WTC11 (cell line): ENCODE results near the gene MEX3D.

Experiments
- ATF6 ChIP-seq: sonication (generic); formaldehyde crosslinking; IDR thresholded peaks from 2 replicates; pipeline ENCODE4 v1.8.1; 2023; ENCODE audit warnings: mild to moderate bottlenecking, missing genetic modification reagents
- FOXJ3 ChIP-seq: sonication (generic); formaldehyde crosslinking; IDR thresholded peaks from 2 replicates; pipeline ENCODE4 v1.9.0; 2021; ENCODE audit warnings: missing genetic modification reagents, mild to moderate bottlenecking, borderline replicate concordance
- IRF2 ChIP-seq: sonication (generic); formaldehyde crosslinking; IDR thresholded peaks from 2 replicates; pipeline ENCODE4 v1.8.0; 2022; ENCODE audit warnings: low read depth, missing genetic modification reagents, borderline replicate concordance
- MAX ChIP-seq: sonication (generic); formaldehyde crosslinking; IDR thresholded peaks from 2 replicates; pipeline ENCODE4 v1.8.0; 2022; ENCODE audit warnings: mild to moderate bottlenecking, missing genetic modification reagents
- MYBL2 ChIP-seq: sonication (generic); formaldehyde crosslinking; IDR thresholded peaks from 2 replicates; pipeline ENCODE4 v1.8.1; 2023; ENCODE audit warnings: mild to moderate bottlenecking, moderate library complexity, missing genetic modification reagents
- SP1 ChIP-seq: sonication (generic); formaldehyde crosslinking; conservative IDR thresholded peaks from 2 replicates; pipeline ENCODE4 v1.8.1; 2022; ENCODE audit warnings: missing genetic modification reagents
- TP53 ChIP-seq: sonication (generic); formaldehyde crosslinking; IDR thresholded peaks from 2 replicates; pipeline ENCODE4 v1.8.1; 2023; ENCODE audit warnings: mild to moderate bottlenecking, missing genetic modification reagents
- ZNF263 ChIP-seq: sonication (generic); formaldehyde crosslinking; IDR thresholded peaks from 2 replicates; pipeline ENCODE4 v1.8.1; 2022; ENCODE audit warnings: low read depth, mild to moderate bottlenecking, moderate library complexity, missing genetic modification reagents
- TF ChIP-seq, protein P1 (sequence below): fragments of 200-600 bp; IDR thresholded peaks from 2 replicates; pipeline ENCODE4 v1.8.0; 2022; ENCODE audit warnings: antibody characterized with exemption
- TF ChIP-seq, protein P2 (sequence below): sonication (generic); formaldehyde crosslinking; IDR thresholded peaks from 2 replicates; pipeline ENCODE4 v1.8.0; 2022; ENCODE audit warnings: mild to moderate bottlenecking, missing genetic modification reagents
- TF ChIP-seq, protein P3 (sequence below): sonication (generic); formaldehyde crosslinking; IDR thresholded peaks from 2 replicates; pipeline ENCODE4 v1.8.0; 2022; ENCODE audit warnings: mild to moderate bottlenecking, missing genetic modification reagents

GRCh38 chr19:1576242-1577089 lies 8.3 kb upstream of the MEX3D start:
- TF ChIP-seq ZNF263 (CRISPR knock-in tag), result no peak
- TF ChIP-seq MAX (CRISPR knock-in tag), result no peak
- TF ChIP-seq, protein P1, sequence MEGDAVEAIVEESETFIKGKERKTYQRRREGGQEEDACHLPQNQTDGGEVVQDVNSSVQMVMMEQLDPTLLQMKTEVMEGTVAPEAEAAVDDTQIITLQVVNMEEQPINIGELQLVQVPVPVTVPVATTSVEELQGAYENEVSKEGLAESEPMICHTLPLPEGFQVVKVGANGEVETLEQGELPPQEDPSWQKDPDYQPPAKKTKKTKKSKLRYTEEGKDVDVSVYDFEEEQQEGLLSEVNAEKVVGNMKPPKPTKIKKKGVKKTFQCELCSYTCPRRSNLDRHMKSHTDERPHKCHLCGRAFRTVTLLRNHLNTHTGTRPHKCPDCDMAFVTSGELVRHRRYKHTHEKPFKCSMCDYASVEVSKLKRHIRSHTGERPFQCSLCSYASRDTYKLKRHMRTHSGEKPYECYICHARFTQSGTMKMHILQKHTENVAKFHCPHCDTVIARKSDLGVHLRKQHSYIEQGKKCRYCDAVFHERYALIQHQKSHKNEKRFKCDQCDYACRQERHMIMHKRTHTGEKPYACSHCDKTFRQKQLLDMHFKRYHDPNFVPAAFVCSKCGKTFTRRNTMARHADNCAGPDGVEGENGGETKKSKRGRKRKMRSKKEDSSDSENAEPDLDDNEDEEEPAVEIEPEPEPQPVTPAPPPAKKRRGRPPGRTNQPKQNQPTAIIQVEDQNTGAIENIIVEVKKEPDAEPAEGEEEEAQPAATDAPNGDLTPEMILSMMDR, result no peak
- TF ChIP-seq, protein P2, sequence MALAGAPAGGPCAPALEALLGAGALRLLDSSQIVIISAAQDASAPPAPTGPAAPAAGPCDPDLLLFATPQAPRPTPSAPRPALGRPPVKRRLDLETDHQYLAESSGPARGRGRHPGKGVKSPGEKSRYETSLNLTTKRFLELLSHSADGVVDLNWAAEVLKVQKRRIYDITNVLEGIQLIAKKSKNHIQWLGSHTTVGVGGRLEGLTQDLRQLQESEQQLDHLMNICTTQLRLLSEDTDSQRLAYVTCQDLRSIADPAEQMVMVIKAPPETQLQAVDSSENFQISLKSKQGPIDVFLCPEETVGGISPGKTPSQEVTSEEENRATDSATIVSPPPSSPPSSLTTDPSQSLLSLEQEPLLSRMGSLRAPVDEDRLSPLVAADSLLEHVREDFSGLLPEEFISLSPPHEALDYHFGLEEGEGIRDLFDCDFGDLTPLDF, result no peak
- no peak for TF ChIP-seq SP1
- TF ChIP-seq IRF2 (CRISPR knock-in tag), result no peak
- no peak for TF ChIP-seq ATF6 (CRISPR knock-in tag)
- TF ChIP-seq, protein P3, sequence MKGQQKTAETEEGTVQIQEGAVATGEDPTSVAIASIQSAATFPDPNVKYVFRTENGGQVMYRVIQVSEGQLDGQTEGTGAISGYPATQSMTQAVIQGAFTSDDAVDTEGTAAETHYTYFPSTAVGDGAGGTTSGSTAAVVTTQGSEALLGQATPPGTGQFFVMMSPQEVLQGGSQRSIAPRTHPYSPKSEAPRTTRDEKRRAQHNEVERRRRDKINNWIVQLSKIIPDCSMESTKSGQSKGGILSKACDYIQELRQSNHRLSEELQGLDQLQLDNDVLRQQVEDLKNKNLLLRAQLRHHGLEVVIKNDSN, result no peak
- no peak for TF ChIP-seq TP53 (CRISPR knock-in tag)
- TF ChIP-seq FOXJ3 (CRISPR knock-in tag), result no peak
- TF ChIP-seq MYBL2 (CRISPR knock-in tag), result no peak
